ENCODE data around the gene AGBL5.

The AGBL5 gene

GRCh38 chr2:27050996-27051901 is at the start of gene AGBL5 (continued):
- TF ChIP-seq, protein P1, sequence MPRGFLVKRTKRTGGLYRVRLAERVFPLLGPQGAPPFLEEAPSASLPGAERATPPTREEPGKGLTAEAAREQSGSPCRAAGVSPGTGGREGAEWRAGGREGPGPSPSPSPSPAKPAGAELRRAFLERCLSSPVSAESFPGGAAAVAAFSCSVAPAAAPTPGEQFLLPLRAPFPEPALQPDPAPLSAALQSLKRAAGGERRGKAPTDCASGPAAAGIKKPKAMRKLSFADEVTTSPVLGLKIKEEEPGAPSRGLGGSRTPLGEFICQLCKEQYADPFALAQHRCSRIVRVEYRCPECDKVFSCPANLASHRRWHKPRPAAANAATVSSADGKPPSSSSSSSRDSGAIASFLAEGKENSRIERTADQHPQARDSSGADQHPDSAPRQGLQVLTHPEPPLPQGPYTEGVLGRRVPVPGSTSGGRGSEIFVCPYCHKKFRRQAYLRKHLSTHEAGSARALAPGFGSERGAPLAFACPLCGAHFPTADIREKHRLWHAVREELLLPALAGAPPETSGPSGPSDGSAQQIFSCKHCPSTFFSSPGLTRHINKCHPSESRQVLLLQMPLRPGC (tag by site-specific recombination; IDR thresholded peaks at IDR 0.05), result peak; percentile 22
- TF ChIP-seq ZXDB (tag by site-specific recombination; IDR thresholded peaks at IDR 0.05), result peak; percentile 86
- peak; percentile 86 for TF ChIP-seq ZNF2 (tag by site-specific recombination; IDR thresholded peaks at IDR 0.05)
- no peak for TF ChIP-seq ZNF26 (tag by site-specific recombination; IDR thresholded peaks at IDR 0.05)
- 0 out of 2 replicates have a peak, but pooled peaks have one; percentile 13 for TF ChIP-seq ZNF585B (tag by site-specific recombination; IDR thresholded peaks at IDR 0.05)
- peak; percentile 91 for TF ChIP-seq ZNF610 (tag by site-specific recombination; IDR thresholded peaks at IDR 0.05; ENCODE audit: borderline replicate concordance)
- peak; percentile 19; the same call in 1 of the 2 replicates for TF ChIP-seq ZNF664 (tag by site-specific recombination; IDR thresholded peaks at IDR 0.05)
- TF ChIP-seq ZNF10 (tag by site-specific recombination; IDR thresholded peaks at IDR 0.05), result peak; percentile 66; the same call in 1 of the 2 replicates
- TF ChIP-seq, protein P2, sequence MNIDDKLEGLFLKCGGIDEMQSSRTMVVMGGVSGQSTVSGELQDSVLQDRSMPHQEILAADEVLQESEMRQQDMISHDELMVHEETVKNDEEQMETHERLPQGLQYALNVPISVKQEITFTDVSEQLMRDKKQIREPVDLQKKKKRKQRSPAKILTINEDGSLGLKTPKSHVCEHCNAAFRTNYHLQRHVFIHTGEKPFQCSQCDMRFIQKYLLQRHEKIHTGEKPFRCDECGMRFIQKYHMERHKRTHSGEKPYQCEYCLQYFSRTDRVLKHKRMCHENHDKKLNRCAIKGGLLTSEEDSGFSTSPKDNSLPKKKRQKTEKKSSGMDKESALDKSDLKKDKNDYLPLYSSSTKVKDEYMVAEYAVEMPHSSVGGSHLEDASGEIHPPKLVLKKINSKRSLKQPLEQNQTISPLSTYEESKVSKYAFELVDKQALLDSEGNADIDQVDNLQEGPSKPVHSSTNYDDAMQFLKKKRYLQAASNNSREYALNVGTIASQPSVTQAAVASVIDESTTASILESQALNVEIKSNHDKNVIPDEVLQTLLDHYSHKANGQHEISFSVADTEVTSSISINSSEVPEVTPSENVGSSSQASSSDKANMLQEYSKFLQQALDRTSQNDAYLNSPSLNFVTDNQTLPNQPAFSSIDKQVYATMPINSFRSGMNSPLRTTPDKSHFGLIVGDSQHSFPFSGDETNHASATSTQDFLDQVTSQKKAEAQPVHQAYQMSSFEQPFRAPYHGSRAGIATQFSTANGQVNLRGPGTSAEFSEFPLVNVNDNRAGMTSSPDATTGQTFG (tag by site-specific recombination; IDR thresholded peaks at IDR 0.05; ENCODE audit: borderline replicate concordance), result 0 out of 2 replicates have a peak, but pooled peaks have one; percentile 49
- peak; percentile 72 for TF ChIP-seq YY2 (tag by site-specific recombination; IDR thresholded peaks at IDR 0.05)
- TF ChIP-seq ZNF76 (tag by site-specific recombination; IDR thresholded peaks at IDR 0.05; ENCODE audit: borderline replicate concordance, low read depth), result peak; percentile 15; the same call in 1 of the 2 replicates
- peak; percentile 85 for TF ChIP-seq SP7 (tag by site-specific recombination; IDR thresholded peaks at IDR 0.05)
- no peak; the same call in none of the 2 replicates for TF ChIP-seq BCL11B (tag by site-specific recombination; IDR thresholded peaks at IDR 0.05; ENCODE audit: low read depth)
- TF ChIP-seq SETDB1 (IDR thresholded peaks at IDR 0.05; ENCODE audit: insufficient read length, low read length), result peak; percentile 55
- TF ChIP-seq ZNF514 (tag by site-specific recombination; IDR thresholded peaks at IDR 0.05), result no peak
- peak; percentile 96 for TF ChIP-seq TRIM28 (IDR thresholded peaks at IDR 0.05; ENCODE audit: borderline replicate concordance, low read length)
- TF ChIP-seq, protein P3, sequence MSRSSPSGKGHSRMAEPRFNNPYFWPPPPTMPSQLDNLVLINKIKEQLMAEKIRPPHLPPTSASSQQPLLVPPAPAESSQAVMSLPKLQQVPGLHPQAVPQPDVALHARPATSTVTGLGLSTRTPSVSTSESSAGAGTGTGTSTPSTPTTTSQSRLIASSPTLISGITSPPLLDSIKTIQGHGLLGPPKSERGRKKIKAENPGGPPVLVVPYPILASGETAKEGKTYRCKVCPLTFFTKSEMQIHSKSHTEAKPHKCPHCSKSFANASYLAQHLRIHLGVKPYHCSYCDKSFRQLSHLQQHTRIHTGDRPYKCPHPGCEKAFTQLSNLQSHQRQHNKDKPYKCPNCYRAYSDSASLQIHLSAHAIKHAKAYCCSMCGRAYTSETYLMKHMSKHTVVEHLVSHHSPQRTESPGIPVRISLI (tag by site-specific recombination; IDR thresholded peaks at IDR 0.05), result no peak
- TF ChIP-seq ZFP69B (tag by site-specific recombination; IDR thresholded peaks at IDR 0.05), result peak; percentile 45
- TF ChIP-seq ZNF121 (tag by site-specific recombination; IDR thresholded peaks at IDR 0.05), result no peak
- no peak; the same call in 1 of the 2 replicates for TF ChIP-seq KLF10 (tag by site-specific recombination; IDR thresholded peaks at IDR 0.05)
- no peak for TF ChIP-seq ZNF530 (tag by site-specific recombination; IDR thresholded peaks at IDR 0.05; ENCODE audit: low read depth)
- TF ChIP-seq ZNF132 (tag by site-specific recombination; IDR thresholded peaks at IDR 0.05; ENCODE audit: borderline replicate concordance), result no peak
- TF ChIP-seq, protein P4, sequence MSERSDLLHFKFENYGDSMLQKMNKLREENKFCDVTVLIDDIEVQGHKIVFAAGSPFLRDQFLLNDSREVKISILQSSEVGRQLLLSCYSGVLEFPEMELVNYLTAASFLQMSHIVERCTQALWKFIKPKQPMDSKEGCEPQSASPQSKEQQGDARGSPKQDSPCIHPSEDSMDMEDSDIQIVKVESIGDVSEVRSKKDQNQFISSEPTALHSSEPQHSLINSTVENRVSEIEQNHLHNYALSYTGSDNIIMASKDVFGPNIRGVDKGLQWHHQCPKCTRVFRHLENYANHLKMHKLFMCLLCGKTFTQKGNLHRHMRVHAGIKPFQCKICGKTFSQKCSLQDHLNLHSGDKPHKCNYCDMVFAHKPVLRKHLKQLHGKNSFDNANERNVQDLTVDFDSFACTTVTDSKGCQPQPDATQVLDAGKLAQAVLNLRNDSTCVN (tag by site-specific recombination; optimal IDR thresholded peaks at IDR 0.05), result peak; percentile 35
- TF ChIP-seq ZSCAN23 (tag by site-specific recombination; IDR thresholded peaks at IDR 0.05), result no peak
- peak; percentile 99 for TF ChIP-seq ZNF398 (tag by site-specific recombination; IDR thresholded peaks at IDR 0.05)
- TF ChIP-seq, protein P5, sequence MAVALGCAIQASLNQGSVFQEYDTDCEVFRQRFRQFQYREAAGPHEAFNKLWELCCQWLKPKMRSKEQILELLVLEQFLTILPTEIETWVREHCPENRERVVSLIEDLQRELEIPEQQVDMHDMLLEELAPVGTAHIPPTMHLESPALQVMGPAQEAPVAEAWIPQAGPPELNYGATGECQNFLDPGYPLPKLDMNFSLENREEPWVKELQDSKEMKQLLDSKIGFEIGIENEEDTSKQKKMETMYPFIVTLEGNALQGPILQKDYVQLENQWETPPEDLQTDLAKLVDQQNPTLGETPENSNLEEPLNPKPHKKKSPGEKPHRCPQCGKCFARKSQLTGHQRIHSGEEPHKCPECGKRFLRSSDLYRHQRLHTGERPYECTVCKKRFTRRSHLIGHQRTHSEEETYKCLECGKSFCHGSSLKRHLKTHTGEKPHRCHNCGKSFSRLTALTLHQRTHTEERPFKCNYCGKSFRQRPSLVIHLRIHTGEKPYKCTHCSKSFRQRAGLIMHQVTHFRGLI (tag by site-specific recombination; IDR thresholded peaks at IDR 0.05), result peak; percentile 24; the same call in 1 of the 2 replicates

Data from HEK293 (cell line).